GM23338 (cell line): ENCODE data around the gene NPAS3. TPM values are rescaled to one million over a fixed set of nuclear protein-coding genes. Genes with fewer than 3 reads are reported as not detected.

ENCODE experiments used
- ATAC-seq: fragments of 200-7000 bp; cut with Tn5 transposase; 3 replicates; pipeline ENCODE4 v1.9.1; 2020
- DNase-seq: peaks from one replicate; pipeline ENCODE4 v3.0.0-alpha.2; 2015; ENCODE audit warnings: low spot score
- H2AFZ ChIP-seq: fragments of 200-600 bp; sonication (generic); 2 replicates; pipeline ENCODE4 v1.8.0; 2016; ENCODE audit warnings: antibody characterized with exemption, mild to moderate bottlenecking, moderate library complexity
- H3F3A ChIP-seq: fragments of 200-600 bp; sonication (generic); replicated peaks from 2 replicates; pipeline ENCODE4 v1.8.0; 2017; ENCODE audit warnings: antibody characterized with exemption, mixed run types, low read depth
- H3K27ac ChIP-seq: fragments of 200-600 bp; sonication (generic); 2 replicates; pipeline ENCODE4 v1.6.1; 2016; ENCODE audit warnings: low read depth
- H3K27me3 ChIP-seq: fragments of 200-600 bp; sonication (generic); 2 replicates; pipeline ENCODE4 v1.8.0; 2016; ENCODE audit warnings: mild to moderate bottlenecking, mixed run types, moderate library complexity; ENCODE audit not compliant: insufficient read depth
- H3K36me3 ChIP-seq: fragments of 200-600 bp; sonication (generic); 2 replicates; pipeline ENCODE4 v1.8.0; 2016; ENCODE audit warnings: mild to moderate bottlenecking; ENCODE audit not compliant: insufficient read depth
- H3K4me1 ChIP-seq: fragments of 200-600 bp; sonication (generic); 2 replicates; pipeline ENCODE4 v1.8.0; 2016; ENCODE audit warnings: mild to moderate bottlenecking, moderate library complexity; ENCODE audit not compliant: insufficient read depth
- H3K4me2 ChIP-seq: fragments of 200-600 bp; sonication (generic); 2 replicates; pipeline ENCODE4 v1.7.1; 2017; ENCODE audit warnings: mixed run types
- H3K4me3 ChIP-seq: fragments of 200-600 bp; sonication (generic); 2 replicates; pipeline ENCODE4 v1.6.1; 2016; ENCODE audit warnings: mixed run types
- H3K79me2 ChIP-seq: fragments of 200-600 bp; sonication (generic); replicated peaks from 2 replicates; pipeline ENCODE4 v1.8.0; 2017; ENCODE audit warnings: mild to moderate bottlenecking; ENCODE audit not compliant: insufficient read depth
- H3K9me2 ChIP-seq: fragments of 200-600 bp; sonication (generic); 2 replicates; pipeline ENCODE4 v1.8.0; 2017; ENCODE audit not compliant: insufficient read depth
- H4K20me1 ChIP-seq: fragments of 200-600 bp; sonication (generic); replicated peaks from 2 replicates; pipeline ENCODE4 v1.8.0; 2017; ENCODE audit warnings: mild to moderate bottlenecking; ENCODE audit not compliant: insufficient read depth
- H3K27ac Mint-ChIP-seq: 2 replicates; pipeline ENCODE4 v1.8.0; 2020; ENCODE audit warnings: inconsistent platforms, mild to moderate bottlenecking, moderate library complexity, mixed read lengths
- H3K27me3 Mint-ChIP-seq: 3 replicates; pipeline ENCODE4 v1.8.0; 2022; ENCODE audit warnings: low read depth, mild to moderate bottlenecking, moderate library complexity, mixed read lengths, inconsistent platforms; ENCODE audit not compliant: insufficient read depth, poor library complexity
- H3K36me3 Mint-ChIP-seq: 3 replicates; pipeline ENCODE4 v1.8.0; 2021; ENCODE audit warnings: low read depth, mild to moderate bottlenecking, inconsistent platforms, moderate library complexity, mixed read lengths
- H3K4me1 Mint-ChIP-seq: 3 replicates; pipeline ENCODE4 v1.8.0; 2020; ENCODE audit warnings: mild to moderate bottlenecking, inconsistent platforms, mixed read lengths
- H3K4me3 Mint-ChIP-seq: 3 replicates; pipeline ENCODE4 v1.8.0; 2021; ENCODE audit warnings: moderate library complexity, mild to moderate bottlenecking, inconsistent platforms, mixed read lengths
- H3K9me3 Mint-ChIP-seq: 3 replicates; pipeline ENCODE4 v1.8.0; 2020; ENCODE audit warnings: moderate library complexity, mild to moderate bottlenecking, inconsistent platforms, mixed read lengths
- CREB1 ChIP-seq: fragments of 250-450 bp; sonication (Bioruptor Pico); IDR thresholded peaks from 2 replicates; pipeline ENCODE4 v1.5.0; 2020; ENCODE audit warnings: low read depth, mild to moderate bottlenecking, moderate library complexity
- CTCF ChIP-seq, 2 experiments: fragments of 200-600 bp in 1 of 2; sonication (generic) in 1 of 2; conservative IDR thresholded peaks; 2 replicates each; pipeline versions ENCODE4 v1.5.1 to v1.6.1; 2016 to 2017; ENCODE audit warnings: antibody characterized with exemption in 2 of 2, low read depth in 2 of 2, mild to moderate bottlenecking in 2 of 2, moderate library complexity in 1 of 2
- EZH2 ChIP-seq: fragments of 200-600 bp; sonication (generic); IDR thresholded peaks from one replicate; pipeline ENCODE4 v1.8.0; 2017; ENCODE audit warnings: antibody characterized with exemption, mild to moderate bottlenecking, low read depth; ENCODE audit not compliant: unreplicated experiment
- EZH2phosphoT487 ChIP-seq: fragments of 200-600 bp; sonication (generic); IDR thresholded peaks from one replicate; pipeline ENCODE4 v1.8.1; 2018; ENCODE audit warnings: antibody characterized with exemption; ENCODE audit not compliant: unreplicated experiment
- JUNB ChIP-seq: IDR thresholded peaks from one replicate; pipeline ENCODE4 v1.6.1; 2016; ENCODE audit warnings: antibody characterized with exemption; ENCODE audit not compliant: unreplicated experiment
- NANOG ChIP-seq: IDR thresholded peaks from 2 replicates; pipeline ENCODE4 v1.6.1; 2016; ENCODE audit warnings: antibody characterized with exemption, borderline replicate concordance
- POLR2AphosphoS5 ChIP-seq: IDR thresholded peaks from 2 replicates; pipeline ENCODE4 v1.6.1; 2016; ENCODE audit warnings: antibody characterized with exemption, low read depth
- REST ChIP-seq: IDR thresholded peaks from one replicate; pipeline ENCODE4 v1.6.1; 2018; ENCODE audit warnings: antibody characterized with exemption; ENCODE audit not compliant: unreplicated experiment
- STAT1 ChIP-seq: IDR thresholded peaks from one replicate; pipeline ENCODE4 v1.6.1; 2016; ENCODE audit warnings: antibody characterized with exemption; ENCODE audit not compliant: unreplicated experiment
- ZNF114 ChIP-seq: fragments of 250-450 bp; sonication (Bioruptor Pico); IDR thresholded peaks from 2 replicates; pipeline ENCODE4 v1.5.0; 2020; ENCODE audit warnings: mild to moderate bottlenecking, moderate library complexity
- ZNF331 ChIP-seq: fragments of 250-450 bp; sonication (Bioruptor Pico); IDR thresholded peaks from 2 replicates; pipeline ENCODE4 v1.5.0; 2020; ENCODE audit warnings: low read depth, mild to moderate bottlenecking, moderate library complexity
- polyA plus RNA-seq: library from polyadenylated mRNA; unstranded; fragments of >200 nt; fragmentation: Nextera tagmentation; extraction: Ambion mirVana; gene quantifications from 2 replicates; pipeline ENCODE4 v1.2.1, GENCODE V29; 2016
- total RNA-seq: library from RNA; depleted of rRNA; stranded (reverse); fragments of >200 nt; shearing (Covaris generic); gene quantifications from 2 replicates; pipeline ENCODE4 v1.2.3, GENCODE V29; 2014
- TF ChIP-seq, protein P1 (sequence below): fragments of 250-450 bp; sonication (Bioruptor Pico); IDR thresholded peaks from 2 replicates; pipeline ENCODE4 v1.5.0; 2020; ENCODE audit warnings: mild to moderate bottlenecking, moderate library complexity
- TF ChIP-seq, protein P2 (sequence below): IDR thresholded peaks from 2 replicates; pipeline ENCODE4 v1.6.1; 2016; ENCODE audit warnings: antibody characterized with exemption

The NPAS3 gene
- total and polyA plus RNA-seq, 2 experiments from 2014 or later: 0.17 to 0.19 TPM

GRCh38 chr14:33009673-33010072 is 71.0 kb downstream of the NPAS3 start (continued):
- TF ChIP-seq, protein P1, sequence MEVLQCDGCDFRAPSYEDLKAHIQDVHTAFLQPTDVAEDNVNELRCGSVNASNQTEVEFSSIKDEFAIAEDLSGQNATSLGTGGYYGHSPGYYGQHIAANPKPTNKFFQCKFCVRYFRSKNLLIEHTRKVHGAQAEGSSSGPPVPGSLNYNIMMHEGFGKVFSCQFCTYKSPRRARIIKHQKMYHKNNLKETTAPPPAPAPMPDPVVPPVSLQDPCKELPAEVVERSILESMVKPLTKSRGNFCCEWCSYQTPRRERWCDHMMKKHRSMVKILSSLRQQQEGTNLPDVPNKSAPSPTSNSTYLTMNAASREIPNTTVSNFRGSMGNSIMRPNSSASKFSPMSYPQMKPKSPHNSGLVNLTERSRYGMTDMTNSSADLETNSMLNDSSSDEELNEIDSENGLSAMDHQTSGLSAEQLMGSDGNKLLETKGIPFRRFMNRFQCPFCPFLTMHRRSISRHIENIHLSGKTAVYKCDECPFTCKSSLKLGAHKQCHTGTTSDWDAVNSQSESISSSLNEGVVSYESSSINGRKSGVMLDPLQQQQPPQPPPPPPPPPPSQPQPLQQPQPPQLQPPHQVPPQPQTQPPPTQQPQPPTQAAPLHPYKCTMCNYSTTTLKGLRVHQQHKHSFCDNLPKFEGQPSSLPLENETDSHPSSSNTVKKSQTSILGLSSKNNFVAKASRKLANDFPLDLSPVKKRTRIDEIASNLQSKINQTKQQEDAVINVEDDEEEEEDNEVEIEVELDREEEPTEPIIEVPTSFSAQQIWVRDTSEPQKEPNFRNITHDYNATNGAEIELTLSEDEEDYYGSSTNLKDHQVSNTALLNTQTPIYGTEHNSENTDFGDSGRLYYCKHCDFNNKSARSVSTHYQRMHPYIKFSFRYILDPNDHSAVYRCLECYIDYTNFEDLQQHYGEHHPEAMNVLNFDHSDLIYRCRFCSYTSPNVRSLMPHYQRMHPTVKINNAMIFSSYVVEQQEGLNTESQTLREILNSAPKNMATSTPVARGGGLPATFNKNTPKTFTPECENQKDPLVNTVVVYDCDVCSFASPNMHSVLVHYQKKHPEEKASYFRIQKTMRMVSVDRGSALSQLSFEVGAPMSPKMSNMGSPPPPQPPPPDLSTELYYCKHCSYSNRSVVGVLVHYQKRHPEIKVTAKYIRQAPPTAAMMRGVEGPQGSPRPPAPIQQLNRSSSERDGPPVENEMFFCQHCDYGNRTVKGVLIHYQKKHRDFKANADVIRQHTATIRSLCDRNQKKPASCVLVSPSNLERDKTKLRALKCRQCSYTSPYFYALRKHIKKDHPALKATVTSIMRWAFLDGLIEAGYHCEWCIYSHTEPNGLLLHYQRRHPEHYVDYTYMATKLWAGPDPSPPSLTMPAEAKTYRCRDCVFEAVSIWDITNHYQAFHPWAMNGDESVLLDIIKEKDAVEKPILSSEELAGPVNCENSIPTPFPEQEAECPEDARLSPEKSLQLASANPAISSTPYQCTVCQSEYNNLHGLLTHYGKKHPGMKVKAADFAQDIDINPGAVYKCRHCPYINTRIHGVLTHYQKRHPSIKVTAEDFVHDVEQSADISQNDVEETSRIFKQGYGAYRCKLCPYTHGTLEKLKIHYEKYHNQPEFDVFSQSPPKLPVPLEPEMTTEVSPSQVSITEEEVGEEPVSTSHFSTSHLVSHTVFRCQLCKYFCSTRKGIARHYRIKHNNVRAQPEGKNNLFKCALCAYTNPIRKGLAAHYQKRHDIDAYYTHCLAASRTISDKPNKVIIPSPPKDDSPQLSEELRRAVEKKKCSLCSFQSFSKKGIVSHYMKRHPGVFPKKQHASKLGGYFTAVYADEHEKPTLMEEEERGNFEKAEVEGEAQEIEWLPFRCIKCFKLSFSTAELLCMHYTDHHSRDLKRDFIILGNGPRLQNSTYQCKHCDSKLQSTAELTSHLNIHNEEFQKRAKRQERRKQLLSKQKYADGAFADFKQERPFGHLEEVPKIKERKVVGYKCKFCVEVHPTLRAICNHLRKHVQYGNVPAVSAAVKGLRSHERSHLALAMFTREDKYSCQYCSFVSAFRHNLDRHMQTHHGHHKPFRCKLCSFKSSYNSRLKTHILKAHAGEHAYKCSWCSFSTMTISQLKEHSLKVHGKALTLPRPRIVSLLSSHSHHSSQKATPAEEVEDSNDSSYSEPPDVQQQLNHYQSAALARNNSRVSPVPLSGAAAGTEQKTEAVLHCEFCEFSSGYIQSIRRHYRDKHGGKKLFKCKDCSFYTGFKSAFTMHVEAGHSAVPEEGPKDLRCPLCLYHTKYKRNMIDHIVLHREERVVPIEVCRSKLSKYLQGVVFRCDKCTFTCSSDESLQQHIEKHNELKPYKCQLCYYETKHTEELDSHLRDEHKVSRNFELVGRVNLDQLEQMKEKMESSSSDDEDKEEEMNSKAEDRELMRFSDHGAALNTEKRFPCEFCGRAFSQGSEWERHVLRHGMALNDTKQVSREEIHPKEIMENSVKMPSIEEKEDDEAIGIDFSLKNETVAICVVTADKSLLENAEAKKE (CRISPR knock-in tag): no peak
- TF ChIP-seq CREB1 (CRISPR knock-in tag) (no peak), STAT1 (no peak), EZH2 (no peak), POLR2AphosphoS5 (no peak), JUNB (no peak), NANOG (no peak)

- no peak for ATAC-seq
- Mint-ChIP-seq H3K36me3 (no peaks in the 10 kb centered on the region), H3K4me3 (no peak overlapping the region), H3K27me3 (no peaks in the 10 kb centered on the region), H3K9me3 (no peaks in the 10 kb centered on the region), H3K27ac (no peak overlapping the region), H3K4me1 (peaks cover 5% of the 10 kb centered on the region; the same call in 2 of the 3 replicates)
- no peaks in the 10 kb centered on the region for H3K4me1 ChIP-seq
- H3K27ac ChIP-seq: no peak overlapping the region
- H3K27me3 ChIP-seq: no peaks in the 10 kb centered on the region
- H3K4me3 ChIP-seq: no peak overlapping the region
- H4K20me1 ChIP-seq: no peaks in the 10 kb centered on the region
- H3F3A ChIP-seq: no peaks in the 10 kb centered on the region
- H3K4me2 ChIP-seq: no peak overlapping the region
- no peaks in the 10 kb centered on the region for H3K79me2 ChIP-seq
- peaks cover 6% of the 10 kb centered on the region; the same call in 1 of the 2 replicates for H3K9me2 ChIP-seq
- DNase-seq: no peak
- no peak overlapping the region for H2AFZ ChIP-seq
- H3K36me3 ChIP-seq: no peaks in the 10 kb centered on the region
- TF ChIP-seq JUNB (no peak), EZH2phosphoT487 (no peak), STAT1 (no peak), ZNF331 (CRISPR knock-in tag) (no peak), CTCF (conservative IDR thresholded peaks at IDR 0.05; ENCODE audit: low read depth in 2 of 2) (no peak), NANOG (no peak), CREB1 (CRISPR knock-in tag) (no peak), EZH2 (no peak), REST (no peak), ZNF114 (no peak)
- TF ChIP-seq, protein P2, sequence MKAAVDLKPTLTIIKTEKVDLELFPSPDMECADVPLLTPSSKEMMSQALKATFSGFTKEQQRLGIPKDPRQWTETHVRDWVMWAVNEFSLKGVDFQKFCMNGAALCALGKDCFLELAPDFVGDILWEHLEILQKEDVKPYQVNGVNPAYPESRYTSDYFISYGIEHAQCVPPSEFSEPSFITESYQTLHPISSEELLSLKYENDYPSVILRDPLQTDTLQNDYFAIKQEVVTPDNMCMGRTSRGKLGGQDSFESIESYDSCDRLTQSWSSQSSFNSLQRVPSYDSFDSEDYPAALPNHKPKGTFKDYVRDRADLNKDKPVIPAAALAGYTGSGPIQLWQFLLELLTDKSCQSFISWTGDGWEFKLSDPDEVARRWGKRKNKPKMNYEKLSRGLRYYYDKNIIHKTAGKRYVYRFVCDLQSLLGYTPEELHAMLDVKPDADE: no peak
Observed at GRCh38 chr14:33010495-33010894, 71.8 kb downstream of the NPAS3 start.
